ENCODE data around the gene PARP9. TPM values are rescaled to one million over a fixed set of nuclear protein-coding genes. Genes with fewer than 3 reads are reported as not detected.

Gene PARP9
- total and polyA plus RNA-seq, 10 of the 15 experiments (the other 5 are each of a cell fraction or from before 2014, with no cell fraction given), result 34.0 to 122 (median 46.1) TPM

DNA sequence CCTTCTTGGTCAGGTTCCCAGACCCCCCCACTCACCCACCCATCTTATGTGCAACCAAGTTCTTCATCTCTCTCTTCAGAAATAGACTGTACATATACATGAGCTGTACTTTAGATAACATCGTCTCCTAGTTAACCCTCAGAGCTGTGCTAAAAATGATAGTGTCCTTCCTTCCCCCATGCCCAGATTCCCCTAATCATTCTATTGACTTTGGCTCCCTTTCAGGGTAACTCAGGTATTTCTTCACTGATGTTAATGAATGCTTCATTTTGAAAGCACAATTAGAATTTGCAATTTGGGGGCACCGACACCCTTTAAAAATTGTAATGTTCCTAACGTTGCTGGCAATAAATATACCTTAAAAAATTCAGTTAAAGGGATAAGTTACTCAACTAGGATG lies 10.9 kb downstream of the PARP9 start (continued):
- TF ChIP-seq ZBTB40 (IDR thresholded peaks at IDR 0.05; ENCODE audit: borderline replicate concordance) (no peak), POLR2A (IDR thresholded peaks at IDR 0.05; ENCODE audit: low read depth, low read length) (no peak), HSF1 (IDR thresholded peaks at IDR 0.05; ENCODE audit: low read depth, low read length) (no peak), SUPT20H (IDR thresholded peaks at IDR 0.05; ENCODE audit: borderline replicate concordance, control insufficient read depth, low read depth, low read length) (no peak), MXI1 (IDR thresholded peaks at IDR 0.05; ENCODE audit: low read depth, low read length) (no peak)

GRCh38 chr3:122548619-122549018 lies 15.5 kb downstream of the PARP9 start:
- intact Hi-C loops (cut with micrococcal nuclease; ENCODE audit: unreplicated experiment) (no loop called here), in situ Hi-C loops (cut with MboI) (no loop called here)
- H3K27ac ChIP-seq (ENCODE audit: control insufficient read depth, insufficient read depth), result no peak overlapping the region
- BruUV-seq (replicated peaks), result no TSS peak
- no peak overlapping the region for H3K9ac ChIP-seq (ENCODE audit: control insufficient read depth, insufficient read depth, low read length)
- H3K79me2 ChIP-seq (ENCODE audit: control insufficient read depth, insufficient read depth, low read length), result no peaks in the 10 kb centered on the region
- H3K4me2 ChIP-seq (ENCODE audit: control insufficient read depth, insufficient read depth), result no peak overlapping the region
- POLR2A ChIA-PET, result interaction anchor here (0.6 to 1.1 kb wide), 2 partner anchors 36 to 300 kb away, joined by 3 to 4 read pairs; no protein-coding TSS in a partner anchor
- no peaks in the 10 kb centered on the region for H3K9me3 ChIP-seq (replicated peaks; ENCODE audit: control insufficient read depth, insufficient read depth, low read length)
- CTCF ChIA-PET, result interaction anchor here (0.5 to 1.7 kb wide), 6 partner anchors 10 to 158 kb away, joined by 3 to 8 read pairs (median 5); no protein-coding TSS in a partner anchor
- no peaks in the 10 kb centered on the region for H3K27me3 ChIP-seq (replicated peaks in 1 of 2; ENCODE audit: control insufficient read depth in 2 of 2, insufficient read depth in 2 of 2, low read length in 1 of 2)
- H3K4me1 ChIP-seq (ENCODE audit: control insufficient read depth, insufficient read depth, low read length), result no peaks in the 10 kb centered on the region
- peaks cover 2 to 16% of the 10 kb centered on the region in 2 experiments; a peak in 3 of 4 replicates for H3K36me3 ChIP-seq (ENCODE audit: control insufficient read depth in 2 of 2, insufficient read depth in 2 of 2, low read length in 1 of 2)
- DNase-seq (ENCODE audit: low read depth, low spot score) (no peak), FAIRE-seq (no peak), ATAC-seq (no peak)
- RAD21 ChIA-PET (ENCODE audit: unreplicated experiment), result interaction anchor here (1.1 to 1.7 kb wide), 3 partner anchors 89 to 1000 kb away, joined by 3 read pairs; no protein-coding TSS in a partner anchor
- H3K4me3 ChIP-seq, result no peak overlapping the region
- SMC1A ChIA-PET (ENCODE audit: uncharacterized antibody, unreplicated experiment), result interaction anchor here (0.7 to 4.7 kb wide), 11 partner anchors 9 to 308 kb away, joined by 3 to 27 read pairs (median 3); no protein-coding TSS in a partner anchor
- 100% methylated on average over 1 of the region's 1 CpG for WGBS (ENCODE audit: insufficient coverage, insufficient replicate concordance, low lambda C conversion rate, missing lambda C conversion rate)
- H4K20me1 ChIP-seq (ENCODE audit: control insufficient read depth, insufficient read depth), result no peaks in the 10 kb centered on the region
- no peak for TF ChIP-seq RBBP5 (conservative IDR thresholded peaks at IDR 0.05)
- no peak for TF ChIP-seq JUNB (IDR thresholded peaks at IDR 0.05)
- TF ChIP-seq NR2C1 (IDR thresholded peaks at IDR 0.05), result no peak
- TF ChIP-seq TCF12 (IDR thresholded peaks at IDR 0.05; ENCODE audit: low read depth, low read length), result no peak
- TF ChIP-seq MYC (IDR thresholded peaks at IDR 0.05; ENCODE audit: insufficient read depth, insufficient read length, insufficient replicate concordance, low read length, severe bottlenecking), result no peak
- TF ChIP-seq GATAD2B (conservative IDR thresholded peaks at IDR 0.05; ENCODE audit: low read depth), result no peak
- TF ChIP-seq TCF7 (IDR thresholded peaks at IDR 0.05; ENCODE audit: borderline replicate concordance), result no peak
- TF ChIP-seq BHLHE40 (IDR thresholded peaks at IDR 0.05; ENCODE audit: borderline replicate concordance in 1 of 2, low read depth in 2 of 2, low read length in 1 of 2), result no peak
- no peak for TF ChIP-seq PML (IDR thresholded peaks at IDR 0.05; ENCODE audit: low read length)
- no peak for TF ChIP-seq HDAC6 (IDR thresholded peaks at IDR 0.05; ENCODE audit: unreplicated experiment)
- H2AFZ ChIP-seq (ENCODE audit: control insufficient read depth, low read depth, low read length), result no peak overlapping the region

Measured in GM12878 (cell line).